Nephron progenitor cell (in vitro differentiated cells): Measurements from ENCODE around the gene DAB2IP.

Experiments used
- DNase-seq: peaks from one replicate; pipeline ENCODE4 v3.0.0; 2021
- H3K27ac Mint-ChIP-seq: 2 replicates; pipeline ENCODE4 v1.8.0; 2021; ENCODE audit warnings: mild to moderate bottlenecking, moderate library complexity, mixed read lengths
- H3K27me3 Mint-ChIP-seq: 2 replicates; pipeline ENCODE4 v1.8.0; 2021; ENCODE audit warnings: mild to moderate bottlenecking, low read depth, mixed read lengths; ENCODE audit not compliant: poor library complexity
- H3K36me3 Mint-ChIP-seq: 2 replicates; pipeline ENCODE4 v1.8.0; 2021; ENCODE audit warnings: low read depth, mixed read lengths
- H3K4me1 Mint-ChIP-seq: 2 replicates; pipeline ENCODE4 v1.8.0; 2021; ENCODE audit warnings: mixed read lengths
- H3K4me3 Mint-ChIP-seq: 2 replicates; pipeline ENCODE4 v1.8.0; 2021; ENCODE audit warnings: mild to moderate bottlenecking, moderate library complexity, mixed read lengths
- H3K9me3 Mint-ChIP-seq: 2 replicates; pipeline ENCODE4 v1.8.0; 2021; ENCODE audit warnings: mild to moderate bottlenecking, moderate library complexity, mixed read lengths
- TF ChIP-seq, protein P1 (sequence below): fragments of 200-600 bp; sonication (generic); IDR thresholded peaks from 2 replicates; pipeline ENCODE4 v1.5.0; 2021; ENCODE audit warnings: antibody characterized with exemption

DAB2IP gene

DNA sequence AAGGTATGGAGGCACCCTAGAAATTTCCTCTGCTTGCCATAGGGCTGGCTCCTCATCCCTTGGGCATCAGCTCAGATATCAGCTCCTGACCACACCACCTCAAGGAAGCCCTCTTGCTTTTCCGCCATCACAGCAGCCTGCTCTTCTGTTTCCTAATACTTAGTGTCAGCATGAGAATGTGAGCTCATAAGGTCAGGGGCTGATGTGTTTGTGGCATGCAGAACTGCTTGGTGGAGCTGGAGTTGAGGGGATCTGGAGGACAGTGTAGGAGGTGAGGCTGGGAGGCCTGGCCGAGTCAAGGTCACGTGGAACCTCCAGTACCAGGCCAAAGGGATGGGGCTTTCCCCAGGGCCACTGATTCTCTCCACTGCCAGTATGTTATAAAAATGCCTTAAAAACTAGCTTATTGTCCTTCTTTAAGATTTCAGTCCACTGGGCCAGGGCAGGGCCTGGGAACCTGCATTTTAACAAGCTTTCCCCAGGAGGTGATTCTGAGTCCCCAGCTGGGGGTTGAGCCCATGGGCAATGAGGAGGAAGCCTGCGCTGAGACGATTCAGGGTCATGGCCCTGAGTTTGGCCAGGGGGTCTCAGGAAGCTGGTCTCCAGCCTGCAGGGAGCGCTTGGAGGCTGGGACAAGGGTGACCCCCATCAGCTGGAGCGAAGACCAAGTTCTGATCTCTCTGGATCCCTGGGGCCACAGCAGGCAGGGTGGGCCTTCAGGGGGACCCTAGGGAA lies 28.6 kb downstream of the DAB2IP start:
- Mint-ChIP-seq H3K27me3 (peaks cover 2% of the 10 kb centered on the region), H3K9me3 (no peaks in the 10 kb centered on the region), H3K27ac (no peak overlapping the region), H3K4me1 (peaks cover 51% of the 10 kb centered on the region), H3K4me3 (no peak overlapping the region), H3K36me3 (peaks cover 27% of the 10 kb centered on the region)
- TF ChIP-seq, protein P1, sequence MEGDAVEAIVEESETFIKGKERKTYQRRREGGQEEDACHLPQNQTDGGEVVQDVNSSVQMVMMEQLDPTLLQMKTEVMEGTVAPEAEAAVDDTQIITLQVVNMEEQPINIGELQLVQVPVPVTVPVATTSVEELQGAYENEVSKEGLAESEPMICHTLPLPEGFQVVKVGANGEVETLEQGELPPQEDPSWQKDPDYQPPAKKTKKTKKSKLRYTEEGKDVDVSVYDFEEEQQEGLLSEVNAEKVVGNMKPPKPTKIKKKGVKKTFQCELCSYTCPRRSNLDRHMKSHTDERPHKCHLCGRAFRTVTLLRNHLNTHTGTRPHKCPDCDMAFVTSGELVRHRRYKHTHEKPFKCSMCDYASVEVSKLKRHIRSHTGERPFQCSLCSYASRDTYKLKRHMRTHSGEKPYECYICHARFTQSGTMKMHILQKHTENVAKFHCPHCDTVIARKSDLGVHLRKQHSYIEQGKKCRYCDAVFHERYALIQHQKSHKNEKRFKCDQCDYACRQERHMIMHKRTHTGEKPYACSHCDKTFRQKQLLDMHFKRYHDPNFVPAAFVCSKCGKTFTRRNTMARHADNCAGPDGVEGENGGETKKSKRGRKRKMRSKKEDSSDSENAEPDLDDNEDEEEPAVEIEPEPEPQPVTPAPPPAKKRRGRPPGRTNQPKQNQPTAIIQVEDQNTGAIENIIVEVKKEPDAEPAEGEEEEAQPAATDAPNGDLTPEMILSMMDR, result no peak
- DNase-seq, result no peak

DNA sequence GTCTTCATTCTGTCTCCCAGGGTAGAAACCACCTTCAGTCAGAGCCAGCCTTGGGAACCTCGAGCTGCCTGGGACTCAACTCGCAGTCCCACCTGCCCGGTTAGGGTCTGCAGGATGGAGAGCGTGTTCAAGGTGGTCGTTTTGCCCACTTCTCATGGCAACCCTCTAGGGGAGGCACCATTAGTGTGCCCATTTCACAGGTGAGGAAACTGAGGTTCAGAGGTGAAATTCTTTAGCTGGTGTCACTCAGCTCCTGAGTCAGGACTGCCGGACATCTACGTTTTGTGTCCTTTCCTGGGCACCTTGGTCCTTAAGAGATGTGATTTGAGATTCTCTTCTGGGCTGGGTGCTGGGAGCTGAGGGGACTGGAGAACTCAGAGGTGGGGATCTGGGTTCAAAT lies 30.0 kb downstream of the DAB2IP start:
- TF ChIP-seq, protein P1, result no peak
- Mint-ChIP-seq H3K4me1 (peaks cover 45% of the 10 kb centered on the region), H3K36me3 (peaks cover 27% of the 10 kb centered on the region), H3K9me3 (no peaks in the 10 kb centered on the region), H3K27ac (no peak overlapping the region), H3K27me3 (peaks cover under 1% of the 10 kb centered on the region), H3K4me3 (no peak overlapping the region)
- no peak for DNase-seq

DNA sequence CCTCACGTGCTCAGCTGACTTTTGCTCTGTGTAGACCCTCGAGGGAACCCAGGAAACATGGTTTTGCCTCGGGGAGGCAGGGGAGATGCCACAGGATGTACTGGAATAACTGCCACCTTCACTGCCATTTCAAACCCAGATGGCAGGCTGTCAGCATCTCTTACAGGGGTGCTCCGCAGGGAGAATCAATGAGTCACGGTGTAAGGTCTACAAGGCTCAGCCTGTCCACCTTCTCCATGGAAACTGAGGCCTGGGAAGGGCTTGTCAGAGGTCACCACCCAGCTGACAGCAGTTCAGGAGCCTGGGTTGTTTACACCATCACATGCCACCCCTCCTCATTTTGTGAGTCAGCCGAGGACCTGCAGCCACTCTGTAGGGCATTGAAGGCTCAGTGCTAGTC lies 30.8 kb downstream of the DAB2IP start:
- Mint-ChIP-seq H3K36me3 (peaks cover 27% of the 10 kb centered on the region), H3K9me3 (no peaks in the 10 kb centered on the region), H3K4me1 (peaks cover 48% of the 10 kb centered on the region), H3K4me3 (no peak overlapping the region), H3K27ac (no peak overlapping the region), H3K27me3 (no peaks in the 10 kb centered on the region)
- no peak for DNase-seq
- TF ChIP-seq, protein P1, result no peak

DNA sequence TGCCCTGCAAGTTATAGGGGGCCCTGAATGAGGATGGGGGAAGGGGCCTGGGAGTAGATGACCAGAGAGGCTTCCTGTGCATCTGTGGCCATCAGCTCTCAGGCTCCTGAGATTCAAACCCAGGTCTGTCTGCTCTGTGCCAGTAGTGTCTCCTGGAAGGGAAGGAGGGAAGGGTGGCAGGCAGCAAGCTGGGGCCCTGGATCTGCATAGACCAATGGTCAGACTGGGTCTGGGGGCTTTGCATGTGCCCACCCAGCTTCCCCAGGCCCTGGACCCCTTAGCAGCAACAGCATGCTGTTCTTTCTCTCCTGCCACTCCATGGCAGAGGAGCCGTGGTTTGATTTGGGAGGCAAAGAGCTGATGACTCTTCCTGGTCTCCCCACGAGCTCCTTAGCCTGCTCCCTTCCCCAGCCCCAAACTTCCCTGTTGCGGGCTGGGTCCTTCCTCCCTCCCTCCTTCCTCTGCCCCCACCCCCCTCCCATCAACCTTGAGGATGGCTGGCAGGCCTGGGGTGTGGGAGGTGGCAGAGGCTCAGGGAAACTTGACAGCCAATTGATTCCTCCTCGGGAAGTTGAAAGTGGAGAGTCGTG lies 31.6 kb downstream of the DAB2IP start:
- Mint-ChIP-seq H3K4me1 (peaks cover 53% of the 10 kb centered on the region), H3K36me3 (peaks cover 24% of the 10 kb centered on the region), H3K27me3 (no peaks in the 10 kb centered on the region), H3K4me3 (no peak overlapping the region), H3K9me3 (no peaks in the 10 kb centered on the region), H3K27ac (no peak overlapping the region)
- DNase-seq, result no peak
- TF ChIP-seq, protein P1, result no peak

DNA sequence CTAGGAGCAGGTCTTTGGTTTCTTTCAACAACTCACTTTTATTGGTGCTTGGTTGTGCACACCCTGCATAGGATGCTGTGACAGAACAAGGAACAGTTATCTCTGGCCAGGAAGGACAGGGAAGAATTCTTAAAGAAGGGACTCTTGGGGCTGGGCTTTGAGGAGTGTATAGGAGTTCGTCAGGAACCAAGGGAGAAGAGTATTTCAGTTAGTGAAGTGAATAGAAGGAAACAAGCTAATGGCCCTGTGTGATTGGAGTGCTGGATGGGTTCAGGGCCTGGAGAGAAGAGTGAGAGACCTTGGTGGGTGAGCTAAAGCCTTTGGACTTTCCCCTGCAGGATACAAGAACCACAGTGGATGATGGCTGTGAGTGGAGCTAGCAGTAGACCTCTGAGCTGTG lies 32.2 kb downstream of the DAB2IP start:
- Mint-ChIP-seq H3K9me3 (no peaks in the 10 kb centered on the region), H3K36me3 (peaks cover 21% of the 10 kb centered on the region), H3K27ac (no peak overlapping the region), H3K27me3 (no peaks in the 10 kb centered on the region), H3K4me1 (peaks cover 57% of the 10 kb centered on the region), H3K4me3 (no peak overlapping the region)
- no peak for DNase-seq
- TF ChIP-seq, protein P1, result no peak
